MM.1S (cell line): Measurements from ENCODE around the gene NFATC1.

Source experiments
- DNase-seq: peaks from one replicate; pipeline ENCODE4 v3.0.0-alpha.2; 2015
- H2AFZ ChIP-seq: fragments of 300-600 bp; sonication (generic); 2 replicates; pipeline ENCODE4 v1.6.0; 2016; ENCODE audit warnings: antibody characterized with exemption, low read length
- H3F3A ChIP-seq: fragments of 300-600 bp; sonication (generic); 2 replicates; pipeline ENCODE4 v1.6.1; 2016; ENCODE audit warnings: mild to moderate bottlenecking, antibody characterized with exemption, low read length, moderate library complexity, mixed read lengths; ENCODE audit not compliant: insufficient read depth
- H3K27ac ChIP-seq: fragments of 300-600 bp; sonication (generic); 2 replicates; pipeline ENCODE4 v1.5.1; 2016; ENCODE audit warnings: mild to moderate bottlenecking, low read length
- H3K27me3 ChIP-seq: fragments of 300-600 bp; sonication (generic); replicated peaks from 2 replicates; pipeline ENCODE4 v1.6.0; 2016; ENCODE audit warnings: low read length; ENCODE audit not compliant: insufficient read depth
- H3K36me3 ChIP-seq: fragments of 300-600 bp; sonication (generic); replicated peaks from 2 replicates; pipeline ENCODE4 v1.6.1; 2016; ENCODE audit warnings: mild to moderate bottlenecking, low read length, mixed read lengths; ENCODE audit not compliant: insufficient read depth
- H3K4me1 ChIP-seq: fragments of 300-600 bp; sonication (generic); 2 replicates; pipeline ENCODE4 v1.6.1; 2016; ENCODE audit warnings: low read length, mixed read lengths
- H3K4me2 ChIP-seq: fragments of 300-600 bp; sonication (generic); 2 replicates; pipeline ENCODE4 v1.6.0; 2016; ENCODE audit warnings: low read depth, low read length
- H3K4me3 ChIP-seq: fragments of 300-600 bp; sonication (generic); 2 replicates; pipeline ENCODE4 v1.5.1; 2016; ENCODE audit warnings: low read length, mixed read lengths
- H3K79me2 ChIP-seq: fragments of 300-600 bp; sonication (generic); 2 replicates; pipeline ENCODE4 v1.6.1; 2016; ENCODE audit warnings: mixed run types, low read length, mixed read lengths
- H3K9ac ChIP-seq: fragments of 300-600 bp; sonication (generic); 2 replicates; pipeline ENCODE4 v1.6.1; 2016; ENCODE audit warnings: low read length, mixed read lengths
- H3K9me2 ChIP-seq: fragments of 300-600 bp; sonication (generic); replicated peaks from 2 replicates; pipeline ENCODE4 v1.6.1; 2016; ENCODE audit warnings: mild to moderate bottlenecking, low read length, mixed read lengths; ENCODE audit not compliant: insufficient read depth
- H3K9me3 ChIP-seq: fragments of 300-600 bp; sonication (generic); replicated peaks from 2 replicates; pipeline ENCODE4 v1.6.1; 2016; ENCODE audit warnings: mild to moderate bottlenecking, low read length, mixed read lengths; ENCODE audit not compliant: insufficient read depth
- H4K20me1 ChIP-seq: fragments of 300-600 bp; sonication (generic); 2 replicates; pipeline ENCODE4 v1.6.1; 2016; ENCODE audit warnings: mild to moderate bottlenecking, low read length, moderate library complexity, mixed read lengths; ENCODE audit not compliant: insufficient read depth
- CTCF ChIP-seq: fragments of 300-600 bp; sonication (generic); IDR thresholded peaks from 2 replicates; pipeline ENCODE4 v1.5.1; 2016; ENCODE audit warnings: antibody characterized with exemption, low read length, mixed read lengths
- EZH2 ChIP-seq: fragments of 300-600 bp; sonication (generic); optimal IDR thresholded peaks from 2 replicates; pipeline ENCODE3; 2017; ENCODE audit warnings: low read depth, mild to moderate bottlenecking, antibody characterized with exemption, low read length, mixed read lengths
- EZH2phosphoT487 ChIP-seq: fragments of 300-600 bp; sonication (generic); IDR thresholded peaks from 2 replicates; pipeline ENCODE4 v1.6.1; 2018; ENCODE audit warnings: antibody characterized with exemption, low read length

Gene NFATC1

GRCh38 chr18:79372991-79373390 is 22.7 kb upstream of the NFATC1 start:
- no peak overlapping the region for H3K4me2 ChIP-seq
- no peaks in the 10 kb centered on the region for H3K79me2 ChIP-seq
- no peaks in the 10 kb centered on the region for H3K4me1 ChIP-seq
- no peaks in the 10 kb centered on the region for H3K9me2 ChIP-seq
- DNase-seq, result no peak
- no peaks in the 10 kb centered on the region for H4K20me1 ChIP-seq
- H3K9ac ChIP-seq, result no peak overlapping the region
- no peaks in the 10 kb centered on the region for H3K36me3 ChIP-seq
- H3F3A ChIP-seq, result no peaks in the 10 kb centered on the region
- no peak overlapping the region for H3K27ac ChIP-seq
- H2AFZ ChIP-seq, result no peak overlapping the region
- no peaks in the 10 kb centered on the region for H3K9me3 ChIP-seq
- no peak overlapping the region for H3K4me3 ChIP-seq
- no peaks in the 10 kb centered on the region for H3K27me3 ChIP-seq
- TF ChIP-seq EZH2 (no peak), CTCF (no peak), EZH2phosphoT487 (no peak)

DNA sequence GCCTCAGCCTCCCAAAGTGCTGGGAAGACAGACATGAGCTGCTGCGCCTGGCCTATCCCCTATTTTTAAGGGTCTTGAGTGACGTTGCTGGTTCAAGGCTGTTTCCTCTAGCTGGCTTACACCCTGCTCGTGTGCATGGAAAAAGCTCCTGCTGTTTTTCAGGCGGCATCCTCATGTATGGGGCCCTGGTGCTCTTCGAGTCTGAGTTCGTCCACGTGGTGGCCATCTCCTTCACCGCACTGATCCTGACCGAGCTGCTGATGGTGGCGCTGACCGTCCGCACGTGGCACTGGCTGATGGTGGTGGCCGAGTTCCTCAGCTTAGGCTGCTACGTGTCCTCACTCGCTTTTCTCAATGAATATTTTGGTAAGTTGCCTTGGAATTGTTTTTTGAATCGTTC is 22.0 kb upstream of the NFATC1 start:
- no peak overlapping the region for H3K4me3 ChIP-seq
- DNase-seq, result no peak
- no peaks in the 10 kb centered on the region for H3K27me3 ChIP-seq
- TF ChIP-seq EZH2phosphoT487 (no peak), EZH2 (no peak), CTCF (no peak)
- no peak overlapping the region for H3K4me2 ChIP-seq
- H3K27ac ChIP-seq, result no peak overlapping the region
- H4K20me1 ChIP-seq, result no peaks in the 10 kb centered on the region
- no peaks in the 10 kb centered on the region for H3K36me3 ChIP-seq
- no peaks in the 10 kb centered on the region for H3K79me2 ChIP-seq
- no peak overlapping the region for H3K9ac ChIP-seq
- H2AFZ ChIP-seq, result no peak overlapping the region
- H3K9me3 ChIP-seq, result no peaks in the 10 kb centered on the region
- H3K4me1 ChIP-seq, result no peaks in the 10 kb centered on the region
- no peaks in the 10 kb centered on the region for H3F3A ChIP-seq
- H3K9me2 ChIP-seq, result no peaks in the 10 kb centered on the region

DNA sequence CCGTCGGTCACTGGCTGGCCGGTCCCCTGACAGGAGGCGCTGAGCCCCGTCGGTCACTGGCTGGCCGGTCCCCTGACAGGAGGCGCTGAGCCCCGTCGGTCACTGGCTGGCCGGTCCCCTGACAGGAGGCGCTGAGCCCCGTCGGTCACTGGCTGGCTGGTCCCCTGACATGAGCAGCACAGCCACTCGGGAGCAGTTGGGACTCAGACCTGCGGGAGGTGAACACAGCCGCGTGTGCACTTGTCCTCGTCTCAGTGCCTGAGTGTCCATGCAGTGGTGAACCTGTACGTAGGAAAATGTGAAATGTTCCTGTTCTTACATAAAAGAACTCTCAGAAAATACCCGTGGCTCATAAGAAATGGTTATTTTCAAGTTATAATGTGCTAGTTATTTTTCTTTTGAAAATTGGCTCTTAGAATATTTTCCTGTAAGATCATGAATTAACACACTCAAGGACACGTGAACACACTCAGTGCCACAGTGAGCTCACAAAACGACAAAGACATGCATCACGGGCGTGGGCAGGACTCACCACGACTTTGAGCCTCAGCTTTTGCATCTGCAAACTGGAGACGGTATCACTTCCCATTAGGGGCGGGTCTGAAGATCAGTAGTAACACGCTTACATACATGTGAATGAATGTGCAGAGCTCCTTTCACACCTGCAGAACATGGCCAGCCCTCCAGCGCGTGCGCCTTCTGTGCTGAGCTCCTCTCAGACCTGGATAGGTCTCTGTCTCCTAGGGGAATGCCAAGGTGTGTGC is 21.1 kb upstream of the NFATC1 start:
- no peaks in the 10 kb centered on the region for H3K27me3 ChIP-seq
- no peak for DNase-seq
- no peaks in the 10 kb centered on the region for H3K9me3 ChIP-seq
- H3F3A ChIP-seq, result no peaks in the 10 kb centered on the region
- H4K20me1 ChIP-seq, result no peaks in the 10 kb centered on the region
- H2AFZ ChIP-seq, result no peak overlapping the region
- no peak overlapping the region for H3K27ac ChIP-seq
- H3K36me3 ChIP-seq, result no peaks in the 10 kb centered on the region
- no peaks in the 10 kb centered on the region for H3K4me1 ChIP-seq
- H3K9me2 ChIP-seq, result no peaks in the 10 kb centered on the region
- no peak overlapping the region for H3K9ac ChIP-seq
- H3K79me2 ChIP-seq, result no peaks in the 10 kb centered on the region
- no peak for TF ChIP-seq CTCF
- H3K4me3 ChIP-seq, result no peak overlapping the region
- H3K4me2 ChIP-seq, result no peak overlapping the region
